ENCODE results near the gene LSMEM2. TPM values are rescaled to one million over a fixed set of nuclear protein-coding genes. Genes with fewer than 3 reads are reported as not detected.

LSMEM2 gene
- polyA plus RNA-seq, 1 experiment = not detected

DNA sequence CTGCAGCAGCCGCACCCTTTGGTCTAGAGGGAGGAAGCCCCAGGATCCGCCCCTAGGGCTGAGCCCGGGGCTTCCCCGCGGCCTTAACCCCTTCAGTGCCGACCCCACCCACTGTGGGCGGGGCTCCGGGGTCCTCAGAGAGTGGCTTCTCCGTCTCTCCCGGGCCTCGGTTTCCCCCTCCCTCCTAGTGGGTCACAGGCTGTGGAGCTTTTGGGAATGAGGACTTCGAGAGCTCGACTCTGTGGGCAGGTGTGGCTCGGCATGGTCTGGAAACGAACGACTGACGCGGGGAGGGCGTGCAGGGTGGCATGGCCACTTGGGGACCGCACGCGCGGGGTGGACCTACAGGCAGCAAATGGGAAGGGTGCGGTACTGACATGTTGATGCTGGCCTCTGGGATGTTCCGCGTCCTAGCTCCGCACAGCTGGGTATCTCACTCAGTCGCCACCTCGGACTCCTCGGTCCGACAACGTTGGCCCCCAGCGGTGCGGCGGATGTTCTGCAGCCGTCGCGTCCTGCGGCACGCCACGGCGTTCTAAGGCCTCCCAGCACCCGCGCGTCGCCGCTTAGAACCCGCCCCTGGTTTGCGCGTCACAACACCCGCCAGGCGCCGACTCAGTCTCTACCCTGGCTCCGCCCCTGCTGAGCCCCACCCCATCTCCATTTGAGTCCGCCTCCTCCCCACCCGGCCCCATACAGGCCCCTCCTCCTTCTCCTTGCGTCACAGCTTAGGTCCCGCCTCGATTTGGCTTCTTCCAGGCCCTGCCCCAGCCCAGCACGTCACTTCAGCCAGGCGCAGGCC, 20.1 kb downstream of the LSMEM2 start, which contains the start of the genes HYAL3 and NAA80:
Gene HYAL3 (minus strand): TSS at position 570 of the 802 bp plus-strand sequence. CDS start 3,803 bp downstream, outside the sequence.
Gene NAA80 (minus strand): TSS at position 570 of the 802 bp plus-strand sequence. CDS start 1,942 bp downstream, outside the sequence.
- POLR2A ChIA-PET = interaction anchor here (0.7 to 0.9 kb wide), 3 partner anchors 29 to 46 kb away, joined by 4 to 12 read pairs (median 11); no protein-coding TSS in a partner anchor
- peak; percentile 98 for DNase-seq (ENCODE audit: low read depth)
- CTCF ChIA-PET = interaction anchor here (0.9 to 2.4 kb wide), 11 partner anchors 7 to 104 kb away, joined by 3 to 20 read pairs (median 4); partner anchors contain the start of genes HYAL2 and SEMA3B
- TF ChIP-seq, protein P1, sequence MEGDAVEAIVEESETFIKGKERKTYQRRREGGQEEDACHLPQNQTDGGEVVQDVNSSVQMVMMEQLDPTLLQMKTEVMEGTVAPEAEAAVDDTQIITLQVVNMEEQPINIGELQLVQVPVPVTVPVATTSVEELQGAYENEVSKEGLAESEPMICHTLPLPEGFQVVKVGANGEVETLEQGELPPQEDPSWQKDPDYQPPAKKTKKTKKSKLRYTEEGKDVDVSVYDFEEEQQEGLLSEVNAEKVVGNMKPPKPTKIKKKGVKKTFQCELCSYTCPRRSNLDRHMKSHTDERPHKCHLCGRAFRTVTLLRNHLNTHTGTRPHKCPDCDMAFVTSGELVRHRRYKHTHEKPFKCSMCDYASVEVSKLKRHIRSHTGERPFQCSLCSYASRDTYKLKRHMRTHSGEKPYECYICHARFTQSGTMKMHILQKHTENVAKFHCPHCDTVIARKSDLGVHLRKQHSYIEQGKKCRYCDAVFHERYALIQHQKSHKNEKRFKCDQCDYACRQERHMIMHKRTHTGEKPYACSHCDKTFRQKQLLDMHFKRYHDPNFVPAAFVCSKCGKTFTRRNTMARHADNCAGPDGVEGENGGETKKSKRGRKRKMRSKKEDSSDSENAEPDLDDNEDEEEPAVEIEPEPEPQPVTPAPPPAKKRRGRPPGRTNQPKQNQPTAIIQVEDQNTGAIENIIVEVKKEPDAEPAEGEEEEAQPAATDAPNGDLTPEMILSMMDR (IDR thresholded peaks at IDR 0.05; ENCODE audit: insufficient read depth, low read depth, low read length) = peak; percentile 41
- H3K27me3 ChIP-seq (ENCODE audit: control insufficient read depth, insufficient read depth, low read length) = no peaks in the 10 kb centered on the region
- no peaks in the 10 kb centered on the region; the same call in 1 of the 2 replicates for H3K36me3 ChIP-seq (ENCODE audit: control insufficient read depth, insufficient read depth, low read length)
- peak within 1 kb of the TSS; percentile 54 for H3K4me3 ChIP-seq (ENCODE audit: low read depth, low read length)

DNA sequence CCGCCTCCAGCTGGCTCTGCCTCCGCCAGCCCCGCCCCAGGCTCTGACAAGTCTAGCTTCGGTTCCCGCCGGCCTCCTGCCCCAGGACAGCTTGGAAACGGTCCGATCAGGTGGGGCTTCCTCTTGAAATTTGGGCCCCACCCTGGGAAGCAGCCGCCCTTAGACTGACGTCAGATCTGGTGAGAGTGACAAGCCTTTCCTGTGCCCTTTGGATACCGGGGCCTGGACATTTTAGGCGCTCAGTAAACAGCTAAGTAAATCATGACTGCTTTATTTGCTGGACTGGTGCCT, 20.7 kb downstream of the LSMEM2 start:
- Histone ChIP-seq H3K36me3 (ENCODE audit: control insufficient read depth, insufficient read depth, low read length) (no peaks in the 10 kb centered on the region; the same call in 1 of the 2 replicates), H3K4me3 (ENCODE audit: low read depth, low read length) (peak overlapping the region; percentile 44), H3K27me3 (ENCODE audit: control insufficient read depth, insufficient read depth, low read length) (no peaks in the 10 kb centered on the region)
- POLR2A ChIA-PET = interaction anchor here (0.7 to 0.9 kb wide), 2 partner anchors 38 to 47 kb away, joined by 11 to 12 read pairs; no protein-coding TSS in a partner anchor
- DNase-seq (ENCODE audit: low read depth) = no peak
- CTCF ChIA-PET = interaction anchor here (1.0 to 2.4 kb wide), 7 partner anchors 15 to 105 kb away, joined by 3 to 20 read pairs (median 4); partner anchors contain the start of genes HYAL2 and SEMA3B
- TF ChIP-seq, protein P1 (IDR thresholded peaks at IDR 0.05; ENCODE audit: insufficient read depth, low read depth, low read length) = no peak

DNA sequence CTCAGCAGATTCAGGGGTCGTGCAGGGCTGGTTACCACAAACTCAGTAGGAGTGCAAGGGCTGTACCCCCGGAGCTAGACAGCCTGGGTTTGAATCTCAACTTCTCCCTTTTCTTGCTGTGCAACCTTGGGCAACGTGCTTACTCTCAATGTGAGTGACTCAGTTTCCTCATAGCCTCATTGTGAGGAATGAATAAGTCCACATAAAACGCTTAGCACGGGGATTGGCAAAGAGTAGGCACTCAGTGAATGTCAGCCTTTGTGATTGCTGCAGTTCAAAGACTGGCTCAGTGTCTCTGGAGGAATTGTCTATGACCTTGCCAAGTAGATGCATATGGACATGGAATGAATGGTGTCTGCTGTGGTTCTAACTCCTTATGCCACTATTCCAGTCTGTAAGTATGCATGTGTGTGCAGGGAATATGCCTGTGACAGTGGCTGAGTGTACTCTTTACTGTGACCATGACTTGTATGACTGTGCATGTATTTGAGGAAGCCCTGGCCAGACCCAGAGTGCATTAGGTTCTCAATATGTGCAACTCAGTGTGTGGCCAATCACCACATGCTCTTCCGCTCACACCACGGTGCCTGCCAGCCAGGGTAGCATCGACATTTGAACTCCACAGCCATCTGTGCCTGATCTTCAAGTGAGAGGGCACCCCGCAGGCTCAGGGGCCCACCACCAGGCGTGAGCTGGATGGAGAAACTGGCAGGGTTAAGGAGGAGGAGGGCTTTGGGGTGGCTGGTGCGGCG, 21.2 kb downstream of the LSMEM2 start:
- H3K4me3 ChIP-seq (ENCODE audit: low read depth, low read length) = peak overlapping the region; percentile 44
- H3K27me3 ChIP-seq (ENCODE audit: control insufficient read depth, insufficient read depth, low read length) = no peaks in the 10 kb centered on the region
- POLR2A ChIA-PET = interaction anchor here (0.7 to 0.9 kb wide), 2 partner anchors 37 to 47 kb away, joined by 11 to 12 read pairs; no protein-coding TSS in a partner anchor
- no peak for DNase-seq (ENCODE audit: low read depth)
- CTCF ChIA-PET = interaction anchor here (1.0 to 2.4 kb wide), 6 partner anchors 15 to 106 kb away, joined by 3 to 20 read pairs (median 5); partner anchors contain the start of genes HYAL2 and SEMA3B
- no peaks in the 10 kb centered on the region; the same call in 1 of the 2 replicates for H3K36me3 ChIP-seq (ENCODE audit: control insufficient read depth, insufficient read depth, low read length)
- TF ChIP-seq, protein P1 (IDR thresholded peaks at IDR 0.05; ENCODE audit: insufficient read depth, low read depth, low read length) = no peak

DNA sequence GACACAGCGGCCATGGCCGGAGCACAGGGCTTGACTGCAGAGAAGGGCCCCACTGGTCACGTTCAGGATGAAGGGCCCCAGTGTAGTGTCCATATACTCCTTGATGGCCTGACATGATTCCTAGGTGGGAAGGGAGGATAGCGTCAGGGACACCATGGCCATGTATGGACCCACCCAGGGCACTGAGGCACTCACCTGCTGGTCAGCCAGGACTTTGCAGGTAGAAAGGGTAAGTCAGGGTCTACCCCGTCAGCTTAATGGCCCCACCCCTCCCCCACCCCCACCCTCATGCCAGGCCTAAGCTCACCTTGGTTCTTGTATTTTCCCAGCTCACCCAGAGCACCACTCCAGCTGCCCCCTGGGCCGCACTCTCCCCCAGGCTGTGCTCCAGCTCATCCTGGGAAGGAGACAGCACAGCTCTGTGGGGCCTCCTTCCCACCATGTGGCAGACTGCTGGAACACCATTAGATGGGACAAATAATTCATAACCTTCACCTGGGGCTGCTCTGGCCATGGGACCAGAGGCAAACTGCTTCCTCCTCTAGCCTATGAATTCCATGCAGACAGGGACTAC, 21.9 kb downstream of the LSMEM2 start:
- DNase-seq (ENCODE audit: low read depth) = no peak
- H3K36me3 ChIP-seq (ENCODE audit: control insufficient read depth, insufficient read depth, low read length) = no peaks in the 10 kb centered on the region; the same call in 1 of the 2 replicates
- H3K27me3 ChIP-seq (ENCODE audit: control insufficient read depth, insufficient read depth, low read length) = no peaks in the 10 kb centered on the region
- H3K4me3 ChIP-seq (ENCODE audit: low read depth, low read length) = no peak overlapping the region
- ChIA-PET POLR2A (no interaction called here), CTCF (no interaction called here)
- TF ChIP-seq, protein P1 (IDR thresholded peaks at IDR 0.05; ENCODE audit: insufficient read depth, low read depth, low read length) = no peak
